SU-DHL-6 (cell line): ENCODE measurements around the gene AK1.

Experiments
- EZH2phosphoT487 ChIP-seq: fragments of 200-600 bp; sonication (generic), shearing (Covaris generic); conservative IDR thresholded peaks from 2 replicates; pipeline ENCODE4 v1.6.1; 2018; ENCODE audit warnings: mild to moderate bottlenecking, antibody characterized with exemption, low read length, moderate library complexity, mixed read lengths
- TF ChIP-seq, protein P1 (sequence below): fragments of 200-600 bp; sonication (generic); IDR thresholded peaks from one replicate; pipeline ENCODE4 v1.5.1; 2017; ENCODE audit warnings: antibody characterized with exemption, mild to moderate bottlenecking, low read length, moderate library complexity; ENCODE audit not compliant: insufficient read depth, poor library complexity, severe bottlenecking

DNA sequence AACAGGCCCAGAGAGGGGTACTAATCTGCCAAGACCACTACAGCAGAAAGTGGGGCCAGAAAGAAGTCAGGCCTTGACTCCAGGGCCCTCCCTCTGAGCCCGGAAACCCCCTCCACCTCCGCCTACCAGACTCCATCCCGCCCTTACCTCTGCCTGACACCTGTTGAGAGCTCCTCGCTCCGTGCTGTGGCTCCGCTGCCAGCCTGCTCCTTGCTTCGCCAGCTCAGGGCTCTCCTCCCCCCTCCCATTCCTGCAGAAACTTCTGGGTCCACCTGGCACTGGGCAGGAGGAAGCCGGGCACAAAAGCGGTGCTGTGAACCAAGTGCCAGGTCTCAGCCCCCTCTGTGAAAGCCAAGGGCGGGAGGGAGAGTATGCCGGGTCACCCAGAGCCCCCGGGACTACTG, 28.3 kb upstream of the AK1 start:
- TF ChIP-seq, protein P1, sequence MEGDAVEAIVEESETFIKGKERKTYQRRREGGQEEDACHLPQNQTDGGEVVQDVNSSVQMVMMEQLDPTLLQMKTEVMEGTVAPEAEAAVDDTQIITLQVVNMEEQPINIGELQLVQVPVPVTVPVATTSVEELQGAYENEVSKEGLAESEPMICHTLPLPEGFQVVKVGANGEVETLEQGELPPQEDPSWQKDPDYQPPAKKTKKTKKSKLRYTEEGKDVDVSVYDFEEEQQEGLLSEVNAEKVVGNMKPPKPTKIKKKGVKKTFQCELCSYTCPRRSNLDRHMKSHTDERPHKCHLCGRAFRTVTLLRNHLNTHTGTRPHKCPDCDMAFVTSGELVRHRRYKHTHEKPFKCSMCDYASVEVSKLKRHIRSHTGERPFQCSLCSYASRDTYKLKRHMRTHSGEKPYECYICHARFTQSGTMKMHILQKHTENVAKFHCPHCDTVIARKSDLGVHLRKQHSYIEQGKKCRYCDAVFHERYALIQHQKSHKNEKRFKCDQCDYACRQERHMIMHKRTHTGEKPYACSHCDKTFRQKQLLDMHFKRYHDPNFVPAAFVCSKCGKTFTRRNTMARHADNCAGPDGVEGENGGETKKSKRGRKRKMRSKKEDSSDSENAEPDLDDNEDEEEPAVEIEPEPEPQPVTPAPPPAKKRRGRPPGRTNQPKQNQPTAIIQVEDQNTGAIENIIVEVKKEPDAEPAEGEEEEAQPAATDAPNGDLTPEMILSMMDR, result no peak
- TF ChIP-seq EZH2phosphoT487, result no peak
